ENCODE results near the gene GNA14.

GRCh38 chr9:77647267-77648233 is 572 bp downstream of the GNA14 start:
- no peak for TF ChIP-seq POLR2A (IDR thresholded peaks at IDR 0.05)
- no peak for TF ChIP-seq CTCF (IDR thresholded peaks at IDR 0.05 in 4 of 5, conservative IDR thresholded peaks at IDR 0.05 in 1 of 5)
